Stomach (tissue), 9 donors: Measurements from ENCODE around the gene THSD7B. TPM values are rescaled to one million over a fixed set of nuclear protein-coding genes. Genes with fewer than 3 reads are reported as not detected.

Experiments
- DNase-seq, 2 donors: peaks; one replicate each; pipeline versions ENCODE4 v3.0.0 to v3.0.0-alpha.2; 2013 to 2019
- H3K27ac ChIP-seq, 5 donors: fragments of 200-600 bp in 4 of 5; sonication (generic) in 4 of 5; one replicate each; pipeline ENCODE4 v1.5.1; 2013 to 2019; ENCODE audit warnings: mild to moderate bottlenecking in 1 of 5, moderate library complexity in 1 of 5
- H3K27me3 ChIP-seq, 3 donors: fragments of 200-600 bp; sonication (generic); one replicate each; pipeline ENCODE4 v1.5.1; 2017 to 2019; ENCODE audit warnings: mixed run types in 1 of 3
- H3K36me3 ChIP-seq, 4 donors: fragments of 200-600 bp; sonication (generic); 1 replicate in 3 of 4; 2 replicates in 1 of 4; pipeline ENCODE4 v1.5.1; 2016 to 2019
- H3K4me1 ChIP-seq, 4 donors: fragments of 200-600 bp; sonication (generic); one replicate each; pipeline ENCODE4 v1.5.1; 2016 to 2019
- H3K4me3 ChIP-seq, 4 donors: fragments of 200-600 bp; sonication (generic) in 3 of 4; one replicate each; pipeline ENCODE4 v1.5.1; 2016 to 2019; ENCODE audit warnings: mild to moderate bottlenecking in 1 of 4
- H3K9me3 ChIP-seq, 4 donors: fragments of 200-600 bp; sonication (generic); one replicate each; pipeline ENCODE4 v1.5.1; 2016 to 2019
- CTCF ChIP-seq, 7 experiments: fragments of 450-650 bp in 4 of 7; fragments of 200-600 bp in 3 of 7; sonication (generic) in 3 of 7; IDR thresholded peaks; one replicate each; pipeline ENCODE4 v1.5.1; 2016 to 2019; ENCODE audit warnings: antibody characterized with exemption in 7 of 7, control low read depth in 2 of 7, mild to moderate bottlenecking in 1 of 7
- EP300 ChIP-seq: sonication (generic); formaldehyde crosslinking; IDR thresholded peaks from one replicate; pipeline ENCODE4 v1.6.1; 2017; ENCODE audit warnings: antibody characterized with exemption
- POLR2A ChIP-seq, 4 donors: fragments of 450-650 bp; IDR thresholded peaks; one replicate each; pipeline ENCODE4 v1.6.1; 2016; ENCODE audit warnings: antibody characterized with exemption in 4 of 4, control low read depth in 2 of 4, mild to moderate bottlenecking in 1 of 4, moderate library complexity in 1 of 4
- POLR2AphosphoS5 ChIP-seq, 3 donors: sonication (generic); formaldehyde crosslinking; IDR thresholded peaks; one replicate each; pipeline ENCODE4 v1.6.1; 2016; ENCODE audit warnings: antibody characterized with exemption in 3 of 3
- WGBS, 5 donors: extraction: QIAGEN DNeasy Blood & Tissue Kit in 3 of 5; methylation state at CpG; one replicate each; pipeline versions ENCODE4 v1.1.5 to v1.1.7; 2013 to 2018; 5-methylcytosine and 5-hydroxymethylcytosine counted together
- intact Hi-C: fragments of 100-400 bp; cut with DNase I; formaldehyde crosslinking; loops from one replicate; pipeline ENCODE4 v1.15.1; 2023; ENCODE audit warnings: low total_unique reads
- polyA plus RNA-seq, 3 donors: library from polyadenylated mRNA; stranded (reverse); fragments of 200-250 nt; gene quantifications; one replicate each; pipeline ENCODE4 v1.2.3, GENCODE V29; 2013
- total RNA-seq, 5 donors: library from RNA; depleted of rRNA; stranded (reverse); fragments of >200 nt; gene quantifications; one replicate each; pipeline versions ENCODE4 v1.1.0 to v1.2.3, GENCODE V29; 2014 to 2016
- donor health status: healthy with polysubstance abuse.
- donor health status: Bipolar disorder and iron deficiency.
- donor health status: healthy.

Gene THSD7B
- total and polyA plus RNA-seq, 8 donors = 0.05 to 4.4 TPM; not detected in 6

- DNase-seq = no peak
- TF ChIP-seq POLR2A (IDR thresholded peaks at IDR 0.05) = no peak
- no peak for TF ChIP-seq POLR2AphosphoS5 (IDR thresholded peaks at IDR 0.05)
- no peak for TF ChIP-seq CTCF (IDR thresholded peaks at IDR 0.05)
- no peak for TF ChIP-seq EP300
- Histone ChIP-seq H3K9me3 (peaks cover 0 to 4% (median 0%) of the 10 kb centered on the region in 4 donors), H3K4me1 (no peaks in the 10 kb centered on the region), H3K4me3 (no peak overlapping the region), H3K27ac (no peak overlapping the region), H3K36me3 (no peaks in the 10 kb centered on the region), H3K27me3 (no peaks in the 10 kb centered on the region)
- WGBS, 5 donors = 49 to 59% (median 52%) methylated on average over 10 to 13 of the region's 13 CpGs
- intact Hi-C loops = no loop called here
These were observed 425.3 kb downstream of the THSD7B start for GRCh38 chr2:137190411-137191195.

GRCh38 chr2:137192366-137193310 lies 427.3 kb downstream of the THSD7B start:
- no peak for TF ChIP-seq POLR2AphosphoS5 (IDR thresholded peaks at IDR 0.05)
- TF ChIP-seq POLR2A (IDR thresholded peaks at IDR 0.05) = no peak
- TF ChIP-seq EP300 = no peak
- TF ChIP-seq CTCF (IDR thresholded peaks at IDR 0.05) = no peak
- Histone ChIP-seq H3K4me1 (no peaks in the 10 kb centered on the region), H3K9me3 (peaks cover 0 to 4% (median 0%) of the 10 kb centered on the region in 4 donors), H3K36me3 (no peaks in the 10 kb centered on the region), H3K4me3 (no peak overlapping the region), H3K27ac (no peak overlapping the region), H3K27me3 (no peaks in the 10 kb centered on the region)
- WGBS, 5 donors = 30 to 63% (median 53%) methylated on average over 6 of the region's 6 CpGs
- intact Hi-C loops = no loop called here
- DNase-seq = peak in 1 of 2 donors; percentile 24

- intact Hi-C loops = no loop called here
- TF ChIP-seq CTCF (IDR thresholded peaks at IDR 0.05) = no peak
- no peak for TF ChIP-seq POLR2A (IDR thresholded peaks at IDR 0.05)
- TF ChIP-seq EP300 = no peak
- no peak for TF ChIP-seq POLR2AphosphoS5 (IDR thresholded peaks at IDR 0.05)
- Histone ChIP-seq H3K36me3 (no peaks in the 10 kb centered on the region), H3K4me3 (no peak overlapping the region), H3K9me3 (peaks cover 0 to 4% (median 0%) of the 10 kb centered on the region in 4 donors), H3K4me1 (no peaks in the 10 kb centered on the region), H3K27ac (no peak overlapping the region), H3K27me3 (no peaks in the 10 kb centered on the region)
- WGBS, 5 donors = 71 to 78% (median 75%) methylated on average over 3 of the region's 3 CpGs
- DNase-seq = no peak
These were observed 428.1 kb downstream of the THSD7B start for GRCh38 chr2:137193401-137193800.

GRCh38 chr2:137194111-137194510 lies 428.8 kb downstream of the THSD7B start:
- H3K27me3 ChIP-seq = no peaks in the 10 kb centered on the region
- H3K9me3 ChIP-seq = peaks cover 0 to 3% (median 0%) of the 10 kb centered on the region in 4 donors
- DNase-seq = no peak
- intact Hi-C loops = no loop called here
- 0 to 24% (median 10%) methylated on average over 1 of the region's 1 CpG for WGBS, 5 donors
- no peak for TF ChIP-seq POLR2A (IDR thresholded peaks at IDR 0.05)
- no peak overlapping the region for H3K27ac ChIP-seq
- no peaks in the 10 kb centered on the region for H3K4me1 ChIP-seq
- no peak overlapping the region for H3K4me3 ChIP-seq
- no peaks in the 10 kb centered on the region for H3K36me3 ChIP-seq
